Esophagus muscularis mucosa (tissue), 4 donors: ENCODE data around the gene ATF7. TPM values are rescaled to one million over a fixed set of nuclear protein-coding genes. Genes with fewer than 3 reads are reported as not detected.
"Not testable (repeated sequence)": the region's sequence is repeated elsewhere in the genome, so short reads cannot be mapped to it uniquely, and the experiment has no call there.

Experiments
- DNase-seq: peaks from one replicate; pipeline ENCODE4 v3.0.0-alpha.2; 2017; ENCODE audit errors: extremely low spot score
- H3K27ac ChIP-seq, 4 donors: fragments of 200-600 bp; sonication (generic); replicated peaks in 1 of 4; 1 replicate in 3 of 4; 2 replicates in 1 of 4; pipeline ENCODE4 v1.5.1; 2016 to 2019; ENCODE audit warnings: mild to moderate bottlenecking in 1 of 4
- H3K27me3 ChIP-seq, 4 donors: fragments of 200-600 bp; sonication (generic); one replicate each; pipeline versions ENCODE4 v1.5.1 to v1.6.0; 2016 to 2019
- H3K36me3 ChIP-seq, 4 donors: fragments of 200-600 bp; sonication (generic); one replicate each; pipeline ENCODE4 v1.5.1; 2016 to 2019
- H3K4me1 ChIP-seq, 4 donors: fragments of 200-600 bp; sonication (generic); one replicate each; pipeline ENCODE4 v1.5.1; 2016 to 2019
- H3K4me3 ChIP-seq, 4 donors: fragments of 200-600 bp; sonication (generic); 1 replicate in 2 of 4; 2 replicates in 2 of 4; pipeline ENCODE4 v1.5.1; 2016 to 2019; ENCODE audit warnings: mild to moderate bottlenecking in 4 of 4, moderate library complexity in 1 of 4
- H3K9me3 ChIP-seq, 4 donors: fragments of 200-600 bp; sonication (generic); 1 replicate in 3 of 4; 2 replicates in 1 of 4; pipeline ENCODE4 v1.5.1; 2016 to 2019
- EP300 ChIP-seq: sonication (generic); formaldehyde crosslinking; IDR thresholded peaks from one replicate; pipeline ENCODE4 v1.6.1; 2017; ENCODE audit warnings: antibody characterized with exemption
- POLR2A ChIP-seq: fragments of 450-650 bp; IDR thresholded peaks from one replicate; pipeline ENCODE4 v1.6.1; 2017; ENCODE audit warnings: antibody characterized with exemption, moderate library complexity, mild to moderate bottlenecking, low read depth
- POLR2AphosphoS5 ChIP-seq, 2 donors: sonication (generic); formaldehyde crosslinking; IDR thresholded peaks; one replicate each; pipeline ENCODE4 v1.6.1; 2017; ENCODE audit warnings: antibody characterized with exemption in 2 of 2
- WGBS: methylation state at CpG from one replicate; pipeline ENCODE4 v1.1.5; 2018; 5-methylcytosine and 5-hydroxymethylcytosine counted together
- intact Hi-C: fragments of 100-400 bp; cut with DNase I; formaldehyde crosslinking; loops from one replicate; pipeline ENCODE4 v1.15.1; 2023
- total RNA-seq, 4 donors: library from RNA; depleted of rRNA; stranded (reverse); fragments of >200 nt; gene quantifications; one replicate each; pipeline versions ENCODE4 v1.1.0 to v1.2.1, GENCODE V29; 2016
- TF ChIP-seq, protein P1 (sequence below), 3 experiments: fragments of 200-600 bp in 2 of 3; fragments of 450-650 bp in 1 of 3; sonication (generic) in 2 of 3; IDR thresholded peaks; one replicate each; pipeline ENCODE4 v1.5.1; 2017 to 2019; ENCODE audit warnings: antibody characterized with exemption in 3 of 3, mild to moderate bottlenecking in 2 of 3, moderate library complexity in 1 of 3

Gene ATF7
- total RNA-seq, 4 donors from 2014 or later: 23.5 to 43.6 (median 37.1) TPM

- peak overlapping the region in 2 of 4 donors; percentile 30 to 32 for H3K4me3 ChIP-seq
- peak overlapping the region in 3 of 4 donors; percentile 17 to 55 (median 50) for H3K27ac ChIP-seq
- WGBS: 58% methylated on average over 10 of the region's 10 CpGs
- TF ChIP-seq EP300 (no peak), POLR2AphosphoS5 (IDR thresholded peaks at IDR 0.05) (no peak), POLR2A (no peak)
- TF ChIP-seq, protein P1, sequence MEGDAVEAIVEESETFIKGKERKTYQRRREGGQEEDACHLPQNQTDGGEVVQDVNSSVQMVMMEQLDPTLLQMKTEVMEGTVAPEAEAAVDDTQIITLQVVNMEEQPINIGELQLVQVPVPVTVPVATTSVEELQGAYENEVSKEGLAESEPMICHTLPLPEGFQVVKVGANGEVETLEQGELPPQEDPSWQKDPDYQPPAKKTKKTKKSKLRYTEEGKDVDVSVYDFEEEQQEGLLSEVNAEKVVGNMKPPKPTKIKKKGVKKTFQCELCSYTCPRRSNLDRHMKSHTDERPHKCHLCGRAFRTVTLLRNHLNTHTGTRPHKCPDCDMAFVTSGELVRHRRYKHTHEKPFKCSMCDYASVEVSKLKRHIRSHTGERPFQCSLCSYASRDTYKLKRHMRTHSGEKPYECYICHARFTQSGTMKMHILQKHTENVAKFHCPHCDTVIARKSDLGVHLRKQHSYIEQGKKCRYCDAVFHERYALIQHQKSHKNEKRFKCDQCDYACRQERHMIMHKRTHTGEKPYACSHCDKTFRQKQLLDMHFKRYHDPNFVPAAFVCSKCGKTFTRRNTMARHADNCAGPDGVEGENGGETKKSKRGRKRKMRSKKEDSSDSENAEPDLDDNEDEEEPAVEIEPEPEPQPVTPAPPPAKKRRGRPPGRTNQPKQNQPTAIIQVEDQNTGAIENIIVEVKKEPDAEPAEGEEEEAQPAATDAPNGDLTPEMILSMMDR (IDR thresholded peaks at IDR 0.05): no peak
- intact Hi-C loops: no loop called here
- H3K27me3 ChIP-seq: no peaks in the 10 kb centered on the region
- H3K9me3 ChIP-seq: no peaks in the 10 kb centered on the region
- no peaks in the 10 kb centered on the region for H3K36me3 ChIP-seq
- peaks cover 40 to 70% (median 58%) of the 10 kb centered on the region in 4 donors for H3K4me1 ChIP-seq
- DNase-seq: no peak
These were observed 23.9 kb downstream of the ATF7 start for GRCh38 chr12:53602176-53602864.

DNA sequence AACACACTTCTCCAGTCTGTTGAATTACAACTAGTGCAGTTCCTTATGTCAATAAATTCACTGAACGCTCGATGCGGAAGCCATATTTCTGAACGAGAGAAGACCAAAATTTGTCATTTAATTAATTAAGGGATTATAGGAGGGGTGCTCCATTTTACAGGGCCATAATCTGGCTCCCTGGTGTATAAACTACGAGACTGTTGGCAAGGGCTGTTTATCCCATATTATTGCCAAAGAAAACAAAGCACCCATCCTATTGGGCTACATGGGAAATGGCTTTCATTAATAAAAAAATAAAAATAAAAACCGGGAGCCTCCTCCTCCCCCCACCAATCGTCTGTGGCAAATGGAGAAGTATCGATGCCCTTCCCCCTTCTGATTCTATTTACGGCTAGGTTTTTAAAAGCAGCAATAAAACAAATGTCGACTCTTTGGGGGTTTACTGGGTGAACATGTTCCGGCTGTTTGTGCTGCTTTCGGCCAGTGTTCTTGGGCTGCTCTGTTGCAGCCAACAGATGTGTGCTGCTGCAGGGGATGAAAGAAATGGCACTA lies 24.8 kb downstream of the ATF7 start:
- no peak for DNase-seq
- peak overlapping the region; percentile 13 to 40 (median 31) for H3K4me3 ChIP-seq
- H3K27ac ChIP-seq: peak overlapping the region; percentile 41 to 55 (median 53)
- H3K9me3 ChIP-seq: no peaks in the 10 kb centered on the region
- intact Hi-C loops: no loop called here
- WGBS: 32% methylated on average over 12 of the region's 12 CpGs
- no peaks in the 10 kb centered on the region for H3K27me3 ChIP-seq
- peaks cover 49 to 80% (median 68%) of the 10 kb centered on the region in 4 donors for H3K4me1 ChIP-seq
- TF ChIP-seq POLR2A (no peak), EP300 (no peak), POLR2AphosphoS5 (IDR thresholded peaks at IDR 0.05) (no peak)
- TF ChIP-seq, protein P1 (IDR thresholded peaks at IDR 0.05): no peak
- no peaks in the 10 kb centered on the region for H3K36me3 ChIP-seq

- Histone ChIP-seq H3K4me1 (peaks cover 56 to 82% (median 75%) of the 10 kb centered on the region in 4 donors), H3K9me3 (no peaks in the 10 kb centered on the region), H3K4me3 (peak overlapping the region in 3 of 4 donors; percentile 13 to 40 (median 32)), H3K36me3 (no peaks in the 10 kb centered on the region), H3K27ac (peak overlapping the region in 3 of 4 donors; percentile 41 to 55 (median 53)), H3K27me3 (no peaks in the 10 kb centered on the region)
- 89% methylated on average over 13 of the region's 13 CpGs for WGBS
- intact Hi-C loops: no loop called here
- TF ChIP-seq POLR2AphosphoS5 (IDR thresholded peaks at IDR 0.05): no peak
- no peak for DNase-seq
These were observed 25.5 kb downstream of the ATF7 start for GRCh38 chr12:53600490-53601295.

- H3K4me3 ChIP-seq: no peak overlapping the region
- peaks cover 66 to 85% (median 84%) of the 10 kb centered on the region in 4 donors for H3K4me1 ChIP-seq
- H3K27ac ChIP-seq: no peak overlapping the region
- intact Hi-C loops: no loop called here
- H3K9me3 ChIP-seq: no peaks in the 10 kb centered on the region
- WGBS: 88% methylated on average over 2 of the region's 2 CpGs
- H3K27me3 ChIP-seq: no peaks in the 10 kb centered on the region
- no peak for DNase-seq
- no peak for TF ChIP-seq POLR2AphosphoS5 (IDR thresholded peaks at IDR 0.05)
- TF ChIP-seq EP300: no peak
- no peak for TF ChIP-seq POLR2A
- TF ChIP-seq, protein P1 (IDR thresholded peaks at IDR 0.05): peak in 1 of 3 experiments; percentile 27
- no peaks in the 10 kb centered on the region for H3K36me3 ChIP-seq
These were observed 26.6 kb downstream of the ATF7 start for GRCh38 chr12:53599579-53599978.

GRCh38 chr12:53598971-53599370 lies 27.2 kb downstream of the ATF7 start:
- H3K9me3 ChIP-seq, H3K36me3 ChIP-seq, DNase-seq, intact Hi-C loops, H3K4me3 ChIP-seq, H3K27ac ChIP-seq, H3K27me3 ChIP-seq: not testable (repeated sequence)
- H3K4me1 ChIP-seq: peaks cover 61 to 84% (median 82%) of the 10 kb centered on the region in 4 donors
- 98% methylated on average over 2 of the region's 2 CpGs for WGBS
